IMR-90 (cell line): Measurements from ENCODE around the gene PPP1R16B.

Source experiments
- BHLHE40 ChIP-seq: fragments of 150-350 bp; IDR thresholded peaks from 2 replicates; pipeline ENCODE4 v1.6.1; 2016; ENCODE audit warnings: mild to moderate bottlenecking, low read depth, low read length
- CEBPB ChIP-seq: IDR thresholded peaks from 2 replicates; pipeline ENCODE4 v1.6.1; 2012; ENCODE audit warnings: low read depth, low read length, improper control_type of control experiment
- CTCF ChIP-seq: conservative IDR thresholded peaks from 2 replicates; pipeline ENCODE4 v1.5.1; 2012; ENCODE audit warnings: mild to moderate bottlenecking, low read depth, low read length, improper control_type of control experiment
- NFE2L2 ChIP-seq: fragments of 150-350 bp; IDR thresholded peaks from 2 replicates; pipeline ENCODE4 v1.6.1; 2016; ENCODE audit warnings: low read depth, mild to moderate bottlenecking, low read length
- POLR2A ChIP-seq: IDR thresholded peaks from 2 replicates; pipeline ENCODE4 v1.6.1; 2012; ENCODE audit warnings: mild to moderate bottlenecking, low read depth, low read length
- RCOR1 ChIP-seq: IDR thresholded peaks from 2 replicates; pipeline ENCODE4 v1.6.1; 2012; ENCODE audit warnings: mild to moderate bottlenecking, low read length, improper control_type of control experiment; ENCODE audit not compliant: insufficient replicate concordance
- SMC3 ChIP-seq: fragments of 150-350 bp; IDR thresholded peaks from 2 replicates; pipeline ENCODE4 v1.6.1; 2016; ENCODE audit warnings: low read depth, mild to moderate bottlenecking, antibody characterized with exemption, low read length, moderate library complexity
- USF2 ChIP-seq: fragments of 150-350 bp; IDR thresholded peaks from 2 replicates; pipeline ENCODE4 v1.6.1; 2017; ENCODE audit warnings: mild to moderate bottlenecking, antibody characterized with exemption, low read length, low read depth

- TF ChIP-seq CTCF (no peak), BHLHE40 (no peak), POLR2A (no peak), RCOR1 (no peak), SMC3 (no peak), USF2 (no peak), CEBPB (no peak), NFE2L2 (no peak)
These were observed 88.8 kb downstream of the PPP1R16B start for GRCh38 chr20:38894091-38894847.
